Measurements from ENCODE around the gene RB1.

Gene RB1

DNA sequence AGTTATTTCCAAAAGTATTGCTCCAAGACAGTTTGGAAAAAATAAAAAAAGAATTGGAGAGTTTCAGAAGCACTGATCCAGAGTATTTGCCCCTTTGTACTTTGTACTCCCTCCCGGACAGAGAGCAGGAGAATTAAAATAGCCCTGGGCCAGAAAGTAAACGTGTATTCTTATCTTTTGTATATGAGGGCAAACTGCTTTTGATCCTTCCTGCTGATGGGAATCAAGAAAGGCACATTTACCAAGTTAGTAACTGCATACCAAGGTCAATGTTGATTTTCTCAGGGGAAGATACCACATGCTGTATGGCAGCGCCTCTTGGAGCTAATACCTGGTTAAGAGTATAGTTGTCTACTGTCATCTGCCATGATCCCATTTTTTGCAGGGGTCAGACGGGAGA is 10.9 kb upstream of the RB1 start:
- TF ChIP-seq, protein P1, sequence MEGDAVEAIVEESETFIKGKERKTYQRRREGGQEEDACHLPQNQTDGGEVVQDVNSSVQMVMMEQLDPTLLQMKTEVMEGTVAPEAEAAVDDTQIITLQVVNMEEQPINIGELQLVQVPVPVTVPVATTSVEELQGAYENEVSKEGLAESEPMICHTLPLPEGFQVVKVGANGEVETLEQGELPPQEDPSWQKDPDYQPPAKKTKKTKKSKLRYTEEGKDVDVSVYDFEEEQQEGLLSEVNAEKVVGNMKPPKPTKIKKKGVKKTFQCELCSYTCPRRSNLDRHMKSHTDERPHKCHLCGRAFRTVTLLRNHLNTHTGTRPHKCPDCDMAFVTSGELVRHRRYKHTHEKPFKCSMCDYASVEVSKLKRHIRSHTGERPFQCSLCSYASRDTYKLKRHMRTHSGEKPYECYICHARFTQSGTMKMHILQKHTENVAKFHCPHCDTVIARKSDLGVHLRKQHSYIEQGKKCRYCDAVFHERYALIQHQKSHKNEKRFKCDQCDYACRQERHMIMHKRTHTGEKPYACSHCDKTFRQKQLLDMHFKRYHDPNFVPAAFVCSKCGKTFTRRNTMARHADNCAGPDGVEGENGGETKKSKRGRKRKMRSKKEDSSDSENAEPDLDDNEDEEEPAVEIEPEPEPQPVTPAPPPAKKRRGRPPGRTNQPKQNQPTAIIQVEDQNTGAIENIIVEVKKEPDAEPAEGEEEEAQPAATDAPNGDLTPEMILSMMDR (conservative IDR thresholded peaks at IDR 0.05; ENCODE audit: control insufficient read depth, insufficient read depth, low read depth, low read length), result no peak
- no peak overlapping the region for H3K4me3 ChIP-seq (ENCODE audit: control insufficient read depth, low read depth, low read length)
- no peak for DNase-seq (ENCODE audit: low read depth)

DNA sequence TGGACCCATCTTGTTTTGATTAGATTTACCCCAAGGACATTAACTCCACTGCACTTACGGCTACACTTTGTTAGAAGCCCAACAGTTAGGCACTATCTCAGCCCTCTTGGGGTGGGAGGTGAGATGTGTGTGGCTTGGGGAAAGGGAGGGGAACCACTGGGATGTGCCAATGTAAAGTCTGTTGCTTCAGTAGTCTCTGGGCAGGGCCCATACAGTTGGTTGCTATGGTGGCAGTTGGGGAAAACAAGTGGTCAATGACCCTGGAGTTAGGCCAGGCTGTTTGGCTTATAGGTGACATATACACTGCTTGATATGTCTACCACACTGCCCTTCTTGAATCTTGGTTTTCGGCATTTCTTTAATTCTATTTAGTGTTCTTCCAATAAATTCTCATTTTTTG is 8.9 kb upstream of the RB1 start:
- DNase-seq (ENCODE audit: low read depth), result no peak
- TF ChIP-seq, protein P1 (conservative IDR thresholded peaks at IDR 0.05; ENCODE audit: control insufficient read depth, insufficient read depth, low read depth, low read length), result no peak

DNA sequence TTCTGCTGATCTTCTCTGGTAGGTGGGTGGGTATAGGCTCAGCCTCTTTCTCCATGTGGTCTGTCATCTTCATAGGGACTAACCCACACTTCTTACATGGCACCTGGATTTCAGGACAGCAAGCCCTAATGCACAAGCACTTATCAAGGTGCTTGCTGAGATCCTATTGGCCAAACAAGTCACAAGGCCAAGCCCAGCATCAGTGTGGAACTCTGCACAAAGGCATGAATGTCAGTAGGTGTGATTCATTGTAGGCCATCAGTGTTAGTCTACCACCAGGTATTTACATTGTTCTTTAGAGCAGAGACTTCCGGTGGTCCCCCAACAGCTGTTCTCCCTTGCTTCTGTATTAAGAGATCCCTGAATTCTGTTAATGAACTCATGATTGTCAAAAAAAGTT is 8.3 kb upstream of the RB1 start:
- DNase-seq (ENCODE audit: low read depth), result no peak
- TF ChIP-seq, protein P1 (conservative IDR thresholded peaks at IDR 0.05; ENCODE audit: control insufficient read depth, insufficient read depth, low read depth, low read length), result no peak
- no peak overlapping the region for H3K4me3 ChIP-seq (ENCODE audit: control insufficient read depth, low read depth, low read length)

More for the DNA sequence above, 8.9 kb upstream of the RB1 start:
- no peak overlapping the region for H3K4me3 ChIP-seq (ENCODE audit: control insufficient read depth, low read depth, low read length)

DNA sequence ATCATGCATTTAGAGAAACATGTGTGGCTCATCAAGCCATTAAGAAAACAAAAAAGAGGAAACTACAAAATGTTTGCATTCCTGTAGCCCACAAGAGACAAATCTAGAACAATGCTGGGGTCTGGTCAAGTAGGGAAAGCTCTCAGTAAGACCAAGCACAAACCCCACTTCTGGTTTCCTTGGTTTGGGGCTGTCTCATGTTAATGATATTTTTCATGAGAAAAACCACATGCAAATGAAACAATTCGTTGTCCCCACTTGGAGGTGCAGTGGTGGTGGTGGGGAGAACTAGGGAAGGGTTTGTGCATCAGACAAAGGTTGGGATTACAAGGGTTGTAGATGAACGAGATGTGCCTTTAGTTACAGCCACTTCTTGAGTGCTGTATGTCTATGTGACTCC is 7.0 kb upstream of the RB1 start:
- TF ChIP-seq, protein P1 (conservative IDR thresholded peaks at IDR 0.05; ENCODE audit: control insufficient read depth, insufficient read depth, low read depth, low read length), result no peak
- no peak overlapping the region for H3K4me3 ChIP-seq (ENCODE audit: control insufficient read depth, low read depth, low read length)
- DNase-seq (ENCODE audit: low read depth), result no peak

DNA sequence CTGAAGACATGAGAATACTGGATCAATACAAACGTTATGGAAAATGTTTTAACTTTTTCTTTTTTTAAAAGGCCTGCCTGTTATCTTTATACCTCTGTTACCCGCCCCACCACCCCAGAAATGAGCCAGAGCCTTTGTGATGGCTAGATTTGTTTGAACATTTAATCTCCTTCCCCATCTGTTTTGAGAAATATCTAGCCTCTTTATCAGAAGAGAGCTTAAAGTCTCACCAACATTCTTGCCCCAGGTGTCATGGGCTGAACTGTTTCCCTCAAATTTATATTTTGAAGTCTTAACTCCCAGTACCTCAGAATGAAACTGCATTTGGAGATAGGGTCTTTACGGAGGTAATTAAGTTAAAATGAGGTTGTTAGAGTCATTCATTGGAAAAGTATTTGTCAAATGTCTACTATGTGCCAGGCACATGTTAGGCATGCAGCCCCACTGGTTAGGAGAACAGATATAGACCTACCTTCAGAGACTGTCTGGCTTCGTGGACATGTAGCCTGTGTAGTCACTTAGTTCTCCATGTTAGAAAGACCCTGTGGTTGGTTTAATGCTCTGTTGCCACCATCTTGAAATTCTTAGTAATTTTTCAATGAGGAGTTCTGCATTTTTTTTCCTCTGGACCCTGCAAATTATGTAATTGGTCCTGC is 6.3 kb upstream of the RB1 start:
- DNase-seq (ENCODE audit: low read depth), result no peak
- H3K4me3 ChIP-seq (ENCODE audit: control insufficient read depth, low read depth, low read length), result no peak overlapping the region
- TF ChIP-seq, protein P1 (conservative IDR thresholded peaks at IDR 0.05; ENCODE audit: control insufficient read depth, insufficient read depth, low read depth, low read length), result no peak

DNA sequence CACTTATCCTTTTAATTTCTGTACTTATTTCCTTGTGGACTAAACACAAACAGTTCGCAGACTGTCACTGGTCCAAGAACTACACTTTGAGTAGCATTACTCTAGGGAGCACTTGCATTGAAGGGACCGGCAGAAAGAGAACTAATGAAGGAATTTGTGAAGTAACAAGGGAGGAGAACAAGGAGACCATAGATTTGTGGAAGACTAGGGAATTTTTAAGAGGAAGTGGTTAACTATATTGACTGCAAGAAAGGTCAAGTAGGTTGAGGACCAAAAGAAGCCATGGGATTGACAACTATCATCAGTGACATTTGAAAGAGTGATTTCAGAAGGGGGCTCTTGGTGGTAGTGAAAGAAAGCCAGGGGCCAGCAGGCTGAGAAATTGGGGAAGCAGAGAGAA is 4.0 kb upstream of the RB1 start:
- DNase-seq (ENCODE audit: low read depth), result no peak
- H3K4me3 ChIP-seq (ENCODE audit: control insufficient read depth, low read depth, low read length), result no peak overlapping the region
- TF ChIP-seq, protein P1 (conservative IDR thresholded peaks at IDR 0.05; ENCODE audit: control insufficient read depth, insufficient read depth, low read depth, low read length), result no peak

Data from fibroblast of mammary gland (primary cell).